Ovary (tissue), 9 donors: ENCODE data around the gene ADGRD1. TPM values are rescaled to one million over a fixed set of nuclear protein-coding genes. Genes with fewer than 3 reads are reported as not detected.

Experiments
- DNase-seq, 5 donors: peaks; one replicate each; pipeline ENCODE4 v3.0.0-alpha.2; 2019 to 2020
- H3K27ac ChIP-seq, 2 donors: fragments of 200-600 bp; one replicate each; pipeline versions ENCODE4 v1.5.1 to v1.8.0; 2019 to 2022
- H3K27me3 ChIP-seq: fragments of 200-600 bp; one replicate; pipeline ENCODE4 v1.8.0; 2022
- H3K36me3 ChIP-seq: fragments of 200-600 bp; sonication (generic); one replicate; pipeline ENCODE4 v1.5.1; 2019
- H3K4me1 ChIP-seq: one replicate; pipeline ENCODE4 v1.8.1; 2013; ENCODE audit warnings: mild to moderate bottlenecking, moderate library complexity; ENCODE audit not compliant: insufficient read depth
- H3K4me3 ChIP-seq: fragments of 200-600 bp; sonication (generic); one replicate; pipeline ENCODE4 v1.5.1; 2017
- H3K9me3 ChIP-seq, 2 donors: fragments of 200-600 bp in 1 of 2; sonication (generic) in 1 of 2; one replicate each; pipeline versions ENCODE4 v1.5.1 to v1.8.1; 2013 to 2019; ENCODE audit warnings: mild to moderate bottlenecking in 1 of 2, moderate library complexity in 1 of 2
- CTCF ChIP-seq, 3 donors: fragments of 450-650 bp in 2 of 3; fragments of 200-600 bp in 1 of 3; IDR thresholded peaks; one replicate each; pipeline versions ENCODE4 v1.5.1 to v1.8.0; 2016 to 2022; ENCODE audit warnings: antibody characterized with exemption in 3 of 3, mild to moderate bottlenecking in 1 of 3
- EP300 ChIP-seq: sonication (generic); formaldehyde crosslinking; IDR thresholded peaks from one replicate; pipeline ENCODE4 v1.6.1; 2017; ENCODE audit warnings: antibody characterized with exemption
- POLR2A ChIP-seq: fragments of 450-650 bp; IDR thresholded peaks from one replicate; pipeline ENCODE4 v1.6.1; 2017; ENCODE audit warnings: antibody characterized with exemption, mild to moderate bottlenecking, moderate library complexity
- WGBS, 3 donors: extraction: QIAGEN DNeasy Blood & Tissue Kit in 1 of 3; methylation state at CpG; one replicate each; pipeline versions ENCODE4 v1.1.5 to v1.1.7; 2013 to 2017; 5-methylcytosine and 5-hydroxymethylcytosine counted together
- intact Hi-C, 4 donors: fragments of 100-400 bp; cut with DNase I; formaldehyde crosslinking; loops; one replicate each; pipeline versions ENCODE4 v1.11.0 to v1.15.1; 2022 to 2023
- polyA plus RNA-seq, 2 donors: library from polyadenylated mRNA; stranded (reverse); fragments of 200-250 nt in 1 of 2; fragments of 350-450 nt in 1 of 2; fragmentation: Illumina TruSeq in 1 of 2; extraction: RNeasy Lipid Tissue Mini Kit (QIAGEN cat#74804) in 1 of 2; gene quantifications; one replicate each; pipeline ENCODE4 v1.2.3, GENCODE V29; 2013 to 2014
- total RNA-seq, 7 donors: library from RNA; depleted of rRNA in 2 of 7; stranded (reverse); fragments of >200 nt in 2 of 7; fragmentation: NEBNext Ultra II Directional in 3 of 7; extraction: Animal tissue kit (Norgen Biotek cat#: 25700) in 3 of 7; gene quantifications; one replicate each; pipeline versions ENCODE4 v1.1.0 to v1.2.4, GENCODE V29; 2016 to 2023
- donor health status: DM: no; HTN: no; CAD: no; lungs with moderate emphysema.
- donor health status: DM: no; HTN: no; CAD: no.
- donor health status: Bipolar disorder and iron deficiency.
- donor health status: DM: yes; HTN: yes; CAD: no.
- donor health status: DM: no; HTN: no; CAD: no.
- donor health status: DM: yes; HTN: yes; CAD: no.

Gene ADGRD1
- total and polyA plus RNA-seq, 9 donors = 7.6 to 75.3 (median 25.9) TPM

DNA sequence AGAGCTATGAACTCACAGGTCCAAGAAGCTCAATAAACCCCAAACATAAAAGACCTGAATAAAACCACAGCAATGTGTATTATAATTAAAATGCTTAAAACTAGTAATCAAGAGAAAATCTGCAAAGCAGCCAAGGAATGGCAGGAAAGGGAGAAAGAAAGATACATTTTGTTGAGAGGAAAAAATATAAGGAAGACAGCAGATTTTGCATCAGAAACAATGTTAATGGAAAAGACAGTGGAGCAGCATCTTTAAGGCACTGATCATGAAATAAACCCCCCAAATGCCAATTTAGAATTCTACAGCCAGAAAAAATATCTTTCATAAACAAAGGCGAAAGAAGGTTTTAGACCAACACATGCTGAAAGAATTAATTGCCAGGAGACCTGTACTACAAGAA lies 42.5 kb upstream of the ADGRD1 start:
- Histone ChIP-seq H3K27ac (no peak overlapping the region), H3K9me3 (no peaks in the 10 kb centered on the region), H3K27me3 (no peaks in the 10 kb centered on the region), H3K4me3 (no peak overlapping the region), H3K4me1 (no peaks in the 10 kb centered on the region), H3K36me3 (no peaks in the 10 kb centered on the region)
- DNase-seq = no peak
- TF ChIP-seq EP300 (no peak), CTCF (IDR thresholded peaks at IDR 0.05) (no peak), POLR2A (no peak)
- 0 to 93% (median 45%) methylated on average over 1 of the region's 1 CpG for WGBS, 3 donors
- intact Hi-C loops = loop anchor here in 1 of 4 donors (10.0 kb wide), 2 partner anchors 224 to 924 kb away; no protein-coding TSS in a partner anchor

GRCh38 chr12:130911933-130912332 lies 41.8 kb upstream of the ADGRD1 start:
- TF ChIP-seq EP300 = no peak
- no peak for TF ChIP-seq POLR2A
- TF ChIP-seq CTCF (IDR thresholded peaks at IDR 0.05) = no peak
- H3K27me3 ChIP-seq = no peaks in the 10 kb centered on the region
- intact Hi-C loops = loop anchor here in 1 of 4 donors (10.0 kb wide), 2 partner anchors 223 to 923 kb away; no protein-coding TSS in a partner anchor
- H3K4me3 ChIP-seq = no peak overlapping the region
- no peaks in the 10 kb centered on the region for H3K36me3 ChIP-seq
- no peak for DNase-seq
- no peaks in the 10 kb centered on the region for H3K4me1 ChIP-seq
- H3K9me3 ChIP-seq = no peaks in the 10 kb centered on the region
- no peak overlapping the region for H3K27ac ChIP-seq

DNA sequence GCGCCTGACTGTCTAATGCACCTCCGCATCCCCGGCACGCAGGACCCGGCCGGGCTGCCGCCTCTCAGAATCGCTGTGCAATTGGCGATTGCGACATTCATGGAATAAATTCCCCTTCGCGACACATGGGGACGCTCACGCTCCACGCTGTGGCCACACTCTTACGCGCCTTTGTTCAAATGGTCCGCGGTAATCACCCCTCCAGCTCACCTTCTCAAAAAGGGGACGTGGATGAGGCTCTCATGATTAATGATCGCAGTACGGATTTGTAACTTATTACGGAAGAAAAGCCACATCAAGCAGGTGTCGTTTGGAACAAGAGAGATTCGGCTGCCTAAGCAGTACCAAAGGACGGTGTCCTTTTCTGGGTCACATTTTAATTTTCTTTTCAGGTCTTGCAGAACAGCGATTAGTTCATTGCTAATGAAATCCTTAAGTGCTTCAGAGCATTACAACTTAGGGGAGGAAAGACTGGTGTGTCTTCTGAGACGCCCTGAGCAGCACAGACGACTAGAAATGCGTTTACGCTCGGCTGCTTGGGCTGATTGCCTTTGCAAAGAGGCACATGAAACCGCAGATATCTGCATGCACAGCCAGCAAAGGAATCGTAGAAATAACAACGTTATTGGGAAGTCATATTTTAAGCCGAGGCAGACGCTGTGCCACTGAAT lies 37.3 kb upstream of the ADGRD1 start:
- Histone ChIP-seq H3K4me3 (peak overlapping the region; percentile 1), H3K4me1 (no peaks in the 10 kb centered on the region), H3K9me3 (no peaks in the 10 kb centered on the region), H3K36me3 (no peaks in the 10 kb centered on the region), H3K27me3 (no peaks in the 10 kb centered on the region), H3K27ac (no peak overlapping the region)
- WGBS, 3 donors = 5 to 9% (median 5%) methylated on average over 36 to 37 of the region's 37 CpGs
- DNase-seq = peak; percentile 64 to 83 (median 75)
- peak; percentile 96 to 98 (median 97) for TF ChIP-seq CTCF (IDR thresholded peaks at IDR 0.05)
- no peak for TF ChIP-seq EP300
- intact Hi-C loops = loop anchor here in 3 of 4 donors (5.0 to 10.0 kb wide), 4 partner anchors 216 to 918 kb away; partner anchors contain the start of gene MMP17 (in 1 of the 3)

DNA sequence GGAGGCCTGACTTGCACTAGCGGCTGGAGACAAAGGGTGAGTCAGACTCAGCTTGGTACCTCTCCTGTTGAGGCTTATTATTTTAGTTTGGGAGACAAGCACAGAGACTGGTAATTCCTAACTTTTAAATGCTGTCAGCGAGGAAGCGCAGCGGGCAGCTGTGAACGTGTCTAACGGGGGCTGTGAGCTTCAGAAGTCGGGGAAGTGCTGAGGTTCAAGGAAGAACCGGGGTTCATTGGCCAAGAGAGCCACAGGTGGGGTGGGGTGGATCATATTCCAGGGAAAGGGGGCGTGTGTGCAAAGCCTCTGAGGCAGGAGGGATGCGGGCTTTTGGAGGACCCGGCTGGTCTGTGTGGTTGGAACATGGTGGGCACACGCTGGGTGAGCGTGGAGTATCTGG lies 36.1 kb upstream of the ADGRD1 start:
- no peak for DNase-seq
- WGBS, 3 donors = 92 to 95% (median 95%) methylated on average over 13 of the region's 13 CpGs
- no peak overlapping the region for H3K27ac ChIP-seq
- H3K9me3 ChIP-seq = no peaks in the 10 kb centered on the region
- intact Hi-C loops = loop anchor here in 3 of 4 donors (5.0 to 10.0 kb wide), 4 partner anchors 215 to 917 kb away; partner anchors contain the start of gene MMP17 (in 1 of the 3)
- no peaks in the 10 kb centered on the region for H3K36me3 ChIP-seq
- H3K27me3 ChIP-seq = no peaks in the 10 kb centered on the region
- TF ChIP-seq CTCF (IDR thresholded peaks at IDR 0.05) (no peak), EP300 (no peak), POLR2A (no peak)
- H3K4me3 ChIP-seq = no peak overlapping the region
- no peaks in the 10 kb centered on the region for H3K4me1 ChIP-seq
